HG03097 (cell line): ENCODE data around the gene TNFAIP8L1.

Experiments
- ATAC-seq: cut with Tn5 transposase; IDR thresholded peaks from one replicate; pipeline ENCODE4 v1.9.1; 2021; ENCODE audit not compliant: unreplicated experiment, low FRiP score

The TNFAIP8L1 gene

DNA sequence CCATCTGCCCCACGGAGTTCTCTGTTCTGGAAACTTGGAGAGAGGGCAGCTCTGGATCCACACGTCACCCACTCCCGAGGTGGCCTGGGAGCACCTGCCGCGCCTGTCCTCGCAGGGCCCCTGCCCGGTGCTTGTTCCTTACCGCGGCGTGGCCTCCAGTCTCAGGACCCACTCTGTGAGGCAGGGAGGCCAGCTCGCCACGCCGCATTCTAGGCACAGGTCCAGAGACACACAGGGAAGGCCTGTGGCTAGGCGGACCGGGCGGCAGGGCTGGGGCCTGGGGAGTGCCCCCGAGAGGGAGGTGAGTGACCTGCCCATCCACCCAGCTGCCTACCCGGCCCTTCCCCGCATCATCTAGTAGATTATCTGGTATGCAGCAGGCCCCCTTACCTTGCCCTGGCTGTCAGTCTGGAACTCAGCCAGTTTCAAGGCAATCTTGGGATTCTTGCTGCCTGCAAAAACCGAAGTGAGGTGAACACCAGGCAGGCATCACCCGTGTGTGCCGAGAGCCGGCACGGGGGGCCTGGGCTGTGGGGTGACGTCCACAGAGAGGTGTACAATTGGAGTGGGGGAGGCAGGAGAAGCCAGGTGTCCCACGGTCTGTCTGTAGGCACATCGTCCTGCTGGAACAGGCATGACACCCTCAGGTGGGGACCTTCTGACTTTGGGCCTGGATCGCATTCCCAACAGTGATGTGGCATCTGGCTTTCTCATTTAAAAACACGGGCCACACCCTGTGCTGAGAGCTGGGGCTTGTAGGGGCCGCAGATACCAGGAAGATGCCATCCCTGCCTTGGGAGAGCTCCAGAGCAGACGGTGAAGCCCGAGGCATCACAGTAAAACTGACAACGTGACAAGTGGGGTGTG lies 60.7 kb downstream of the TNFAIP8L1 start:
- ATAC-seq: no peak

DNA sequence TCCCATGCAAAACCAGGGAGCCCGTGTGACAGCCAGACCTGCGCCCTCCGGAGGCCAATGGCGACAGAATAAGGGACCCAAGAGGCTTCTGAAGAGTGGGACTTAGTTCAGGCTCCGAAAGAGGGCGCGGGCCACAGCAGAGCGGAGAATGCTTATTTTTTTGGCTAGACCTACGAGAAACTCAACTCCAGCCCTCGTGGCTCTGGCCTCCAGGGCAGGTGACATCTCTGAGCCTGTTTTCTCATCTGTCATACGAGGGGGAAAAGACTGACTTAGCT lies 61.3 kb downstream of the TNFAIP8L1 start:
- no peak for ATAC-seq

DNA sequence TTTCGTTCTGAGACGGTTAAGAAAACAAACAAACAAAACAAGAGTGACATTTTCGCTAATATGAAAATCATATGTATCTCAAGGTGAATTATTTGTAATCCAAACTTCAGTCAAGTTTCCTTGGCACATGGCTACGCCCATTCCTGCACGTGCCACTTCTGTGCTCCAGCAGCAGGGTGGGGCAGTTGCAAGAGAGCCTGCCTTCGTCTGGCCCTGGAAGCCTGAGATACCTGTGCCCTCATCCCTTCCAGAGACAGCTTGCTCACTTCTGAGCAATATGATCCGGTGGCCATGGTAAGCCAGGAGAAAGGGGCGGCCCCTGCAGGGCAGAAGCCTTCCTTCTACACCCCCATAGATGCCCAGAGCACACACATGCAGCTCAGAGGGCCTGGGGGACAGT lies 62.2 kb downstream of the TNFAIP8L1 start:
- ATAC-seq: no peak

DNA sequence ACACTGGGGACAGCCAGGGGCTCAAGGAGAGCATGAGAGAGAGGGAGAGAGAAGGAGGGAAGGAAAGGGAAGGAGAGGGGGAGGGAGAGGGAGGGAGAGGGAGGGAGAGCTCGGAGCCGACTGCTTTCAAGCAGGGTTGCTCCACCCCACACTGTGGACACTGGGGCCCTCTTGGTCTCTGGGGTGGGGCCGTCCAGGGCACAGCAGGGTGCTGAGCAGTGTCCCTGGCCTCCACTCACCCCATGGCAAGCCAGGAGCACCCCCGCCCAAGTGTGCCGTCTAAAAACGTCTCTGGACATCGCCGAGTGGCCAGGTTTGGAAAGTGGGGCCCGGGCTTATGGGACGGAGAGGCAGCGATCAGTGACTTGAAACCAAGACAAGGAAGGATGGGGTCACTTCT lies 63.4 kb downstream of the TNFAIP8L1 start:
- ATAC-seq: no peak

DNA sequence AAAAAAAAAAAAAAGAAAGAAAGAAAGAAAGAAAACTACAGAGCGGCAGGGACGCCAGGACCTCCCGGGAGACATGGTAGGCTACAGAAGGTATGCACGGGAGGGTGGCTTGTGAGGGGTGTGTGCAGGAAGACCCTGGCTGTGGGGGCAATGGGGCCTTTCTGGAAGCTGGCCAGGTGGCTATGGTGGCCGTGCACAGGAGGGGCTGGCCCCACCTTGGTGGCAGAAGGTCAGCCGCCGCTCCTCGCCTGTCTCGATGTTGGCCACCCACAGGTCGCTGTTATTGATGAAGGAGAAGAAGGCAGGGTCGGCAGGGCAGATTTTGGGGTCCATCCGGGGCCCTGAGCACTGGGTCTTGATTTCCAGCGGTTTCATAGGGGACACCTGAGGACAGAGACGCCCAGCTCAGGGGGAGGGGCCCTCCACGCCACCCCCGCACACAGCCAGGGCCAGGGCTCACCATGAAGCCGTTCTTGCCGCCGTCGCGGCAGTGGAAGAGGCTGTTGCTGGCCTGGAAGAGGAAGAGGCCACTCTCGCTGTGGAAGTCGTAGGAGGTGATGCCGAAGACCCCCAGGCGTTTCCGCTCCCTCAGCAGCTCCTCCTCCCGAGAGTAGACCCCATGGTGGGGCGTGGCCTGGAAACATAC lies 64.5 kb downstream of the TNFAIP8L1 start:
- no peak for ATAC-seq

DNA sequence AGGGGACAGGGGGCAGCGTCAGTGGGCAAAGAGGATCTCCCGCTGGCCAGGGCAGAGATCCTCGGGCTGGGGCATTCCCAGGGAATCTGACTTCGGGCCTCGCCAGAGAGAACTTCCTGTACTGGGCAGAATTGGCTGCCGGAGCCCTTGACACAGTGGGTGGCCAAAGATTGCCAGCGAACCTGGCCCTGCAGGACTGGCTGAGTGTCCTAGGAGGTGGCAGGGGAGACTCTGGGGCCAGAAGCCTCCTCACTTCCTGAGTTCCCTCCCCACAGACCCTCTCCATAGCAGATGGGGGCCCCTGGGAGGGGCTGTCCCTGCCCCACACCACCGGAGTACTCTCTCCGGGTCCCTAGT lies 65.0 kb downstream of the TNFAIP8L1 start:
- ATAC-seq: no peak
